CD4-positive, alpha-beta T cell treated with Interleukin-15 for 4 hours (primary cell): ENCODE data around the gene PRSS22.
A peak's percentile ranks its signal among the peaks of the same experiment; 100 is the strongest.

Source experiments
- DNase-seq: peaks from one replicate; pipeline ENCODE4 v3.0.0-alpha.2; 2020; ENCODE audit warnings: low spot score

Gene PRSS22

GRCh38 chr16:2828876-2829430 lies 29.0 kb downstream of the PRSS22 start:
- no peak for DNase-seq

- DNase-seq: no peak
These were observed 29.5 kb downstream of the PRSS22 start for GRCh38 chr16:2828521-2828840.

- DNase-seq: no peak
These were observed 30.0 kb downstream of the PRSS22 start for GRCh38 chr16:2827831-2828520.

- no peak for DNase-seq
These were observed 30.6 kb downstream of the PRSS22 start for GRCh38 chr16:2827374-2827791.

DNA sequence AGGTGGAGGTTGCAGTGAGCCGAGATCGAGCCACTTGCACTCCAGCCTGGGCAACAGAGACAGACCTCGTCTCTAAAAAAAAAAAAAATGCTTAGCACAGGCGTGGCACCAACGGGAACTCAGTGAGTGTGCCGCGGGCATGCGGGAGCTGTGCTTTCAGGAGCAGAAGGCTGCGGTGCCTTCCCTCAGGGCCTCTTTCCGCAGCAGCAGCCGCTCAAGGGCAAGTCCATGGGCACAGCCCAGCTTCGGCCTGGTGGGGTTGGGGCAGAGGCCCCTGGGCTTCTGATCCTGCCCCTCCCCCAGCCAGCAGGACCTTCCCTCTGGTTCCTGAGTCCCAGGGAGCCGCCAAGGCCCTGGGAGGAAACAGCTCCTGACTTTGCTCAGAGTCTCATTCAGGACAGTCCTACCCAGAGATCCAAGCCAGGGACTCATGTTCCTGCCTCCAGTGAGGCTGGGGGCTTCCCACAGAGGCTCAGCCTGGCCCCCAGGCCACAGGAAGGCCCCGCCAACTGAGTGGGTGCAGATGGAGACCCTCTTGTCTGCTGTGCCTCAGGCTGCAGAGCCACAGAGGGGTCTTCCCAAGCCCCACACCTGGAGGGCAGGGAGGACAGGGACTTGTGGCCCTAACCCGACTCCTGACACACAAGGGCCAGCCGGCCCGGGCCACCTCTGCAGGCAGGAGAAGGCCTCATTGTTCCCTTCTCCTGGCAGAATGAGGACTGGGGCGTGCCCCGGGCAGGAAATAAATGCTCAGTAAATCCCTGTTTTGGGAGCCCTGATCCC lies 31.2 kb downstream of the PRSS22 start:
- no peak for DNase-seq

GRCh38 chr16:2825906-2826305 lies 32.1 kb downstream of the PRSS22 start:
- DNase-seq: no peak

- DNase-seq: no peak
These were observed 32.8 kb downstream of the PRSS22 start for GRCh38 chr16:2825049-2825742.

DNA sequence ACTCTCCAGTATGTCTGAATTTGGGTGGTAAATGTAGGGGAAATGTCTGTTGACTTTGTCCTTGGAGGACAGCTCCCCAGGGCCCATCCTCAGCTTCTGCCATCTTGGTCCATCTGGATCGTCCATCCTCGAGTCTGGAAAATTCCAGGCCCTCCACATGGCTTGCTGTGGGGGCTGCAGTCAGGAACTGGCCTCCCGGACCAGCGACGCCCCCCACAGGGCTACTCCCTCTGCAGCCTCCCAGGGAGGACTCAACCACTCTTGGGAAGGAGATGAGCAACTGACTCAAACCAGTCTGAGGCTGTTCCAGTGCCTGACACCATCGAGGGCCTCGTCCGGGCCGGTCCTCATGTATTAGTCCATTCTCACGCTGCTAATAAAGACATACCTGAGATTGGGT lies 33.3 kb downstream of the PRSS22 start:
- no peak for DNase-seq

GRCh38 chr16:2822496-2822895 lies 35.5 kb downstream of the PRSS22 start:
- no peak for DNase-seq

- DNase-seq: no peak
These were observed 35.8 kb downstream of the PRSS22 start for GRCh38 chr16:2822158-2822495.

DNA sequence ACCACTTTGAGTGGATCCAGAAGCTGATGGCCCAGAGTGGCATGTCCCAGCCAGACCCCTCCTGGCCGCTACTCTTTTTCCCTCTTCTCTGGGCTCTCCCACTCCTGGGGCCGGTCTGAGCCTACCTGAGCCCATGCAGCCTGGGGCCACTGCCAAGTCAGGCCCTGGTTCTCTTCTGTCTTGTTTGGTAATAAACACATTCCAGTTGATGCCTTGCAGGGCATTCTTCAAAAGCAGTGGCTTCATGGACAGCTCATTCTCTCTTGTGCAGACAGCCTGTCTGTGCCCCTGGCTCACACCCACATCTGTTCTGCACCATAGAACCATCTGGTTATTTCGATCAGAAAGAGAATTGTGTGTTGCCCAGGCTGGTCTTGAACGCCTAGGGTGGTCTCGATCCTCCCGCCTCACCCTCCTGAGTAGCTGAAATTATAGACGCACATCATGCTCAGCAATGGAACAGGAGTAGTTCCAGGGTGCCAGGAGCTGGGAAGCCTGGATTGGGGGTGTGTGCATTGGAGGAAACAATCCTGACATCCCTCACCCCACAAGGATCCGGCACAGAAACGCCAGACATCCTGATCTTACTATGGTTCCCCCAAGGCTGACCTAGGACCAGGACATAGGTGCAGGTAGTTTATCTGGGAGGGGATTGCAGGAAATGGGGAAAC lies 36.3 kb downstream of the PRSS22 start:
- no peak for DNase-seq

DNA sequence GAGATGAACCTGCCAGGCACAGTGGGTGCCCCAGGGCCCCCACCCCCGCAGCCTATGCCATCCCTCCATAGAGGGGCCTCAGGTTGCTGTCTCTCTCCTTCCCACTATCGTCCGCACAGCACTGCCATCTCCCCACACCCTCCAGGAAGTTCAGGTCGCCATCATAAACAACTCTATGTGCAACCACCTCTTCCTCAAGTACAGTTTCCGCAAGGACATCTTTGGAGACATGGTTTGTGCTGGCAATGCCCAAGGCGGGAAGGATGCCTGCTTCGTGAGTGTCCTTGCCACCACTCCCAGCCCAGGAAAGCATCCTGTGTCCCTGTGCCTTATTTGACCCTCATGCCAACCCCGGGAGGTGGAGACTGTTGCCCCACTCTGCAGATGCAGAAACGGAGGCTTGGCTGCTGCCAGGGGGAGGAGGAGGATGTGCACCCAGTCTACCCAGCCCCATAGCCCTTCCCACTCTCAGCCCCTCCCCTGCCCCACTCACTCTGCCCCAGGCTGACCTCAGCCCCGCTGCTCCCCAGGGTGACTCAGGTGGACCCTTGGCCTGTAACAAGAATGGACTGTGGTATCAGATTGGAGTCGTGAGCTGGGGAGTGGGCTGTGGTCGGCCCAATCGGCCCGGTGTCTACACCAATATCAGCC lies 37.0 kb downstream of the PRSS22 start:
- no peak for DNase-seq

GRCh38 chr16:2819939-2820835 lies 37.8 kb downstream of the PRSS22 start:
- no peak for DNase-seq

DNA sequence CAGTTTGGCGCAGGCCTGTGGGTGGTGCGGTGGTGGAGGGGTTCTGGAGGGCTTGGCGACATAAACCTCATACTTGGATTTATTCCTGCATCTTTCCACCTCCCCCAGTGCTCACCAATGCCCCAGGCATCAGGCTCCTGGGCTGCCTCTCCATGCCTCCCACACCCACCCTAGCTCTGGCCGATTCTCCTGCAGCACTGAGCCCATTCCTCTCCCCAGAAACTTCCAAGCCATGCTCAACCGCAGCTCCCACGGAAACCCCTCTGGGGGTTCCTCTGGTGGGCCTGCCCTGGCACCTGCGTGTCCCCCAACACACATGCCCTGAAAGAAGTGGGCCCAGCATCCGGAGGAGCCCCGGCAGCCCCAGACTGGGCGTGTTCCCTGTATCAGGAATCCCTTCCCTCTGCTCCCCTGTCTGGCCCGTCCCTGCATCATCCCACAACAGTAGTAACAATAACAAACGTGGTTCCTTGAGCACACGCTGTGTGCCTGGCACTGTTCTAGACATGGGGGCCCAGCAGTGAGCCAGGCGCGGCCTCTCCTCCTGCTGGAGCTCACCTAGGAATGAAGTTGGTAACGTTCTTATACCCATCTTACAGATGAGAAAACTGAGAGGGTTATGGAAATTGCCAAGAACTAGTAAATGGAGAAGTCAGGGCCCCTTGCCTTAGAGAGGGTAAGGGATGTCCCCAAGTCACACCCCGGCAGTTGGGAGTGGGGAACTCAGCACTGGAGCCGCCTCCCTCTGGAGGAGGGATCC lies 38.6 kb downstream of the PRSS22 start:
- DNase-seq: no peak

DNA sequence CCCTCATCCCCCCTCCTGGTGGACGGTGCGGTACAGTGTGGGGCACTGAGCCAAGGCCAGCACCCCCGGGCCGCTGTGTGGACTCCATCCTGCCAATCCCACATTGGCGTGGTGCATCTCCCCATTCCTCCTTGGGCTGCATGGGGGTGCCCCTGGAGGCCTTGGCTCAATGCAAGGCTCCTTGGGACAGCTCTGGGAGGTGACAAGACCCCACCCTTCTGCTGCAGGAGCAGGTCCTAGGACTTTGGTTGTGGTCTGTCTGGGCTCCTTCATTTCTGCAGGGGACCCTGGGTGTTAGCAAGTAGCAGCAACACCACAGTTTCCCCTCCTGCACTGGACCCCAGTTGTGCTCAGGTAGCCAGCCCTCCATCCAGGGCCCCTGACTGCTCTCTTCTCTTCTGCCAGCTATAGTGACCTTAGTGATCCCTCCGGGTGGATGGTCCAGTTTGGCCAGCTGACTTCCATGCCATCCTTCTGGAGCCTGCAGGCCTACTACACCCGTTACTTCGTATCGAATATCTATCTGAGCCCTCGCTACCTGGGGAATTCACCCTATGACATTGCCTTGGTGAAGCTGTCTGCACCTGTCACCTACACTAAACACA lies 39.6 kb downstream of the PRSS22 start:
- no peak for DNase-seq

- no peak for DNase-seq
These were observed 40.4 kb downstream of the PRSS22 start for GRCh38 chr16:2817340-2818271.

DNA sequence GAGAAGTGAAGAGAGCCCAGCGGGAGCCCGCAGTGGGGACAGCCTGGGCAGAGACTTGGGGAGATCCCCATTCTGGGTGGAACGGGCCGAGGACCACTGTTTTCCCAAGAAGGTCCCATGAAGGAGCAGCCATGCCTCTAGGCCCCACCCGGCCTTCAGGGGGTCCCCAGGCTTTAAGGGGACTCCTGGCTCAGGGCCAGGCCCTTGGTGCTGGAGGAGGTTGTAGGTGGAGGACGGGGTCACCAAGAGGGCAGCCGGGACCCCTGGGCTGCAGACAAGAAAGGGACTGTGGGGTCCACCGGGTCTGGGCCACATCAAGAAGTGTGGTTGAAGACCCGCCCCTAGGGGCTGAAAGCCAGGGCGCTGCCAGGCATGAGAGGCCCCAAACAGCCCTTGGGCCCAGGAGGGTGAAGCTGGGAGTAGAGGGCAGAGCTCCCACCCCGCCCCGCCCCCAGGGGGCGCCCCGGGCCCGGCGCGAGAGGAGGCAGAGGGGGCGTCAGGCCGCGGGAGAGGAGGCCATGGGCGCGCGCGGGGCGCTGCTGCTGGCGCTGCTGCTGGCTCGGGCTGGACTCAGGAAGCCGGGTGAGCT lies 41.1 kb downstream of the PRSS22 start, which contains the start of gene PRSS21:
TSS of gene PRSS21 (plus strand) at position 487 of the 589 bp plus-strand sequence. CDS start at position 519, 32 bp downstream.
- peak; percentile 17 for DNase-seq

- no peak for DNase-seq
These were observed 42.6 kb downstream of the PRSS22 start for GRCh38 chr16:2815299-2815771.
